Keratinocyte (primary cell): ENCODE measurements around the gene PRDM11.

ENCODE experiments used
- CTCF ChIP-seq, 3 experiments: IDR thresholded peaks in 1 of 3; conservative IDR thresholded peaks in 1 of 3; optimal IDR thresholded peaks in 1 of 3; 2 replicates in 2 of 3; 3 replicates in 1 of 3; pipeline versions ENCODE3 to v1.5.1; 2011; ENCODE audit warnings: low read length in 3 of 3, mild to moderate bottlenecking in 3 of 3, moderate library complexity in 2 of 3, control low read depth in 1 of 3, inconsistent platforms in 1 of 3; ENCODE audit not compliant: insufficient read depth in 2 of 3; ENCODE audit errors: extremely low read depth in 1 of 3
- EZH2 ChIP-seq: IDR thresholded peaks from one replicate; pipeline ENCODE4 v1.6.1; 2012; ENCODE audit warnings: inconsistent platforms, mild to moderate bottlenecking, low read length, moderate library complexity

- TF ChIP-seq CTCF (optimal IDR thresholded peaks at IDR 0.05 in 1 of 3, IDR thresholded peaks at IDR 0.05 in 1 of 3, conservative IDR thresholded peaks at IDR 0.05 in 1 of 3; ENCODE audit: extremely low read depth in 1 of 3, insufficient read depth in 2 of 3, low read length in 3 of 3) (no peak), EZH2 (no peak)
Observed at GRCh38 chr11:45141171-45141570, 5.3 kb upstream of the PRDM11 start.
